GM18511 (cell line): ENCODE measurements around the gene CST1.
"Not testable (repeated sequence)": the region's sequence is repeated elsewhere in the genome, so short reads cannot be mapped to it uniquely, and the experiment has no call there.

ENCODE experiments used
- ATAC-seq: cut with Tn5 transposase; IDR thresholded peaks from one replicate; pipeline ENCODE4 v1.9.1; 2021; ENCODE audit warnings: mild to moderate bottlenecking, moderate library complexity; ENCODE audit not compliant: unreplicated experiment

CST1 gene, protein sequence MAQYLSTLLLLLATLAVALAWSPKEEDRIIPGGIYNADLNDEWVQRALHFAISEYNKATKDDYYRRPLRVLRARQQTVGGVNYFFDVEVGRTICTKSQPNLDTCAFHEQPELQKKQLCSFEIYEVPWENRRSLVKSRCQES

DNA sequence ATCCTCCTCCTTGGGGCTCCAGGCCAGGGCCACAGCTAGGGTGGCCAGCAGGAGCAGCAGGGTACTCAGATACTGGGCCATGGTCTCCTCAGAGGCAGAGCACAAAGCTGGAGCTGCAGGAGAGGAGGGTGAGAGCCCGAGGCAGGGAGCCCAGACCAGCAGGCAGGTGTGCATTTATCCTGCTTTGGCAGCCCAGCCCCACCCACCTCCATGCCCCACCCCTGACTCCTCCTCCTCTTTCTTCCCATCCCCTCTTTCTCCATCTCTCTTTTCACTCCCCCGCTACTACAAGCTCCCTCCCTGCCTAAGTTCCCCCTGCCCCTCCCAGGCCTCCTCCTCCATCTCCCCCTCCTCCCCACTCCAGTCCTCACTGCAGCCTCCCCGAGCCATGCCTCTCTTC is at the start of gene CST1:
CST1 (minus strand) TSS at position 150 of the 400 bp plus-strand sequence; CDS start at position 81, 69 bp downstream.
- ATAC-seq: not testable (repeated sequence)

DNA sequence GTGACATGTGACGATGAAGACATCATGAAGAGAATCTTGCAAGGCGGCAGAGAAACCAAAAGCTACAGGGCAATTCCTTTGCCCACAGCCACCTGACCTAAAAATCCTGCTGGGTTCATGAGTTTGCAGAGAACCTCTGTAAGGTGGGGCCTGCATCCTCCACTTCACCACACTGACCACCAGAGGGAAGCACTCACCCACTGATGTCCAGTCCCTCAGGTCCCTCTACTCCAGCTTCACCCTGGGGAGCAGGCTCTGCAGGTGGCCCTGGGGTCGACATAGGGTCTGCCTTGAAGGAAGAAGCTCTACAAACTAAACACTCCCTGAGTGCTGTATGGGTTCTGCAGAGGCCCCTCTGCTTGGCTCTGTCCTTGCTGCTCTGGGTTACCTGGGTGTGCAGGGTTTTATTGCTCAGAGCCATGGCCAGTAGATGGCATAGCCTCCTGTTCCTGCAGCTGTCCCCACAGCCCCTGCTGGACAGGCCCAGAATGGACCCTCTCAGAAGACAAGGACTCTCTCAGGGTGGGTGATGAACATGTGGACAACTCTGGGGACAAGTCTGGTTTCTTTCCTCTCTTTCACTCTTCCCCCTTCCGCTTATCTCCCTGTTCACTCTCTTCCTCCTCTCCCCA is 48.6 kb upstream of the CST1 start:
- peak; percentile 88 for ATAC-seq

DNA sequence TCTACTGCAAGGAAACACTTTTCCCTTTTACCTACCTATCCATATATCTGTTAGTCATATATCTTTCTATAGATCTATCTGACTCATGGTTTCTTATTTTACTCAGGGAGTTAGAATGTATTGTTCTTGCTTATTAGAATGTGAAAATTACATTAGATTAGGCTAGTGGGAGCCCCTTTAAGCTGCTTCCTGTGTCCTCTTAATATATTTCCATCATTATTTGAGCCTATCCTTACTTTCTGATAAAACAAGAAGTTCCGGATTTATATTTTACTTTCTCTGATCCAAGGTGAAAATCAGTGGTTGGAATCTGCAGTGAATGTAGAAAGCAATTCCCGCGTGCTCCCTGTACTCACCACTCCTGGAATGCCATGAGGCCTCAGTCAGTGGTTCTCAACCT is 44.8 kb upstream of the CST1 start:
- ATAC-seq: no peak

DNA sequence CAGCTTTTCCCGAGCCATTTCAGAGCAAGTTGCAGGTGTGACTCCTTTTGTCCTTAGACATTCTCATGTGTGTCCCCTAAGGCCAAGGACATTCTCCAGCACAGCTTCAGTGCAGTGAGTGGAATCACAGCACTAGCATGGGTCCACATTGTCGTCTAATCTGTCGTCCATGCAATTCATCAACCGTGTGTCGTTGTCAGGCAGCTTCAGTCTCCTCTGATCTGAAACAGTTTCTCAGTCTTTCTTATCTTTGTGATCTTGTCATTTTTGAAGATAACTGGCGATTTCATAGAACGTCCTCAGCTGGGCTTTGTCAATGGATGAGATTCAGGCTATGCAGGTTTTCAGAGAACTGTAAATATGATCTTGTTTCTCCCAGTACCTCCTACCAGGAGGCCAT is 44.1 kb upstream of the CST1 start:
- ATAC-seq: no peak

DNA sequence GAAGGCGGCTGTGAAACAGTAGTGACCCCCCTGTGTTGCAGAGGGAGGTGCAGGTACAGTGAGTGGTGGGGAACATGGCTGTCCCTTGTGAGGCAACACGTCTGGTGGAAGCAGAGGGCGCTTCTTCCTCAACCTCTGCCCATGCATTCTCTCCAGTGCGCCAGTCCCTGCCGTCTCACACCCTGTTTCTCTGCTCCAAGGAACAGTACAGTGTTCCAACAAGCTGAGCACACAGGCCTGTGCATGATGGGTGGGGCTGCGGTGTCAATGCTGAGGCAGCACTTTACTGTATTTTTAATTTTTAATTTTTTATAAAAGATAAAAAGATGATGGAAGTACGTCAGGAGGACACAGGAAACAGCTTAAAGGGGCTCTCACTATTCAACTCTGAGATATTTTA is 43.3 kb upstream of the CST1 start:
- no peak for ATAC-seq

DNA sequence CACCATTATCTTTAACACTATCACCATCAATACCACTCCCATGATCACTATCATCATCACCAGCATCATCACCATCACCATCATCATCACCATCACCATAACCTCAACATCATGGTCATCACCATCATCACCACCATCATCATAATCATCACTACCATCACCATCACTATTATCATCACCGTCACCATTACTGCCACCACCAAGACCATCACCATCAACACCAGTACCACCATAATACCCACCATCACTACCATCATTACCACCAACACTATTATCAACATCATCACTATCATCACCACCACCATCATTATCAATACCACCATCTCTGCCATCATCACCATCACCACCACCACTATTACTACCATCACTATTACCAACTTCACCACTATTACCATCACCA is 32.7 kb upstream of the CST1 start:
- ATAC-seq: no peak

DNA sequence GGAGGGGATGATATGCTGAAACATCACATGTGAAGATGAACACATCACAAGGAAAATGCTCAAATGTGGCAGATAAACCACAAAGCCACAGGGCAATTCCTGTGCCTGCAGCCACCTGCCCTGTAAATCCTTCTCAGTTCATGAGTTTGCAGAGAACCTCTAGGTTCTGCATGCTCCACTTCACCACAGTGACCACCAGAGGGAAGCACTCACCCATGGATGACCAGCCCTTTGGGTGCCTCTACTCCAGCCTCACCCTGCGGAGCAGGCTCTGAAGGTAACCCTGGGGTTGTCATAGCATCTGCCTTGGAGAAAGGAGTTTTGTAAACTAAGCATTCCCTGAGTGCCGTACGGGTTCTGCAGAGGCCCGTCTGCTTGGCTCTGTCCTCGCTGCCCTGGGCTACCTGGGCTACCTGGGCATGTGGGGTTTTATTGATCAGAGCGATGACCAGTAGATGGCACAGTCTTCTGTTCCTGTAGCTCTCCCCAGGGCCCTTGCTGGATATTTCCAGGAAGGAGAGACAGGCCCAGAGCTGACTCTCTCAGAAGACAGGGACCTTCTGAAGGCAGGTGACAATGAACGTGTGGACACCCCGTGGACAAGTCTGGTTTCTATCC is 31.7 kb upstream of the CST1 start:
- ATAC-seq: peak; percentile 68

DNA sequence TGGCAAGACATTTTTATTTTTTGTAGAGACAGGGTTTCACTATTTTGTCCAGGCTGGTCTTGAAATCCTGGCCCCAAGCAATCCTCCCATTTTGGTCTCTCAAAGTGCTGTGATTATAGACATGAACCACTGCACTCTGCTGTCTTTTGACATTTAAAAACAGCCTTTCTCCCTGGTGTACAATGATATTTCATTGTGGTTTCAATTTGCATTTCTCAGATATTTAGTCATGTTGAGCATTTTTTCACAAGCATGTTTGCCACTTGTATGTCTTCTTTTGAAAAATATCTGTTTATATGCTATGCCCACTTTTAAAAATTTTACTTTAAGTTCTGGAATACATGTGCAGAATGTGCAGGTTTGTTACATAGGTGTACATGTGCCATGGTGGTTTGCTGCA is 27.9 kb upstream of the CST1 start:
- ATAC-seq: not testable (repeated sequence)

DNA sequence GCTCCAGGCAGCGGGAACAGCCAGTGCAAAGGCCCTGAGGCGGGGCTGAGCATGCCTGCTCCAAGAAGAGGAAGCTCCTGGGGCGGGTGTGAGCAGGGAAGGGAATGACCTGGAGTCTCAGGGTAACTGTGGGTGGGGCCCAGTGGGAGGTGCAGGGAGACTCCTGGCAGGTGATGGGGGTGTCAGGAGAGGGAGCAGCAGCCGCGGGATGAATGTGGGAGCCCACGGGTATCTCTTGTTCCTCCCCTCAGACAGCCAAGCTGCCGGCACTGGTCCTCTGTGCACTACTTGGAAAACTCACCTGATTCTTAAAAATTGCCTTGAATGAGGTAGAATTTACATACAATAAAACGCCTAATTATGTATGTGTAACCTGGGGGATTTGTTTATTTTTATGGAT is 26.6 kb upstream of the CST1 start:
- not testable (repeated sequence) for ATAC-seq

DNA sequence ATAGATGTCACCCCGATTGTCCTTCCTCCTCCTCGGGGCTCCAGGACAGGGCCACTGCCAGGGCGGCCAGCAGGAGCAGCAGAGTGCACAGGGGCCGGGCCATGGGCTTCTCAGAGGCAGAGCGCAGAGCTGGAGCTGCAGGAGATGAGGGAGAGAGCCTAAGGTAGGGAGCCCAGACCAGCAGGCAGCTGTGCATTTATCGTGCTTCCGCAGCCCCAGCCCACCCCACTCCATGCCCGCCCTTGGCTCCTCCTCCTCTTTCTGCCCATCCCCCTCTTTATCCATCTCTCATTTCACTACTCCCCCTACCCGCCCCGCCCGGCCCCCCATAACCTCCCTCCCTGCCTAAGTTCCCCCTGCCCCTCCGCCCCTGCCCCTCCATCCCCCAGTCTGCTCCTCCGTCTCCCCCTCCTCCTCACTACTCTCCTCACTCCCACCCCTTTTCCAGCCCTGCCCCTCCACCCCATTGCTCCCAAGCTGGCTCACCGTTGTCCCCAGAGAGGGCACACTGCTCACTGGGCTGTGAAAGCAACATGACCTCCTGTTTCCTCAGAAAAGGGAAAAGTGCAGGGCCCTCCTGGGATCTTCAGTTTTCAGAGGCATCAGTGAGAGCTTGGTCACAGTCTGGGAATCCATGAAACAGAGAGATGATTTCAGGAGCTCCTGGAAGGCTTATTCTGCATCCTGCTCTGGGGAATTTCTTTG is 25.5 kb upstream of the CST1 start:
- ATAC-seq: no peak

DNA sequence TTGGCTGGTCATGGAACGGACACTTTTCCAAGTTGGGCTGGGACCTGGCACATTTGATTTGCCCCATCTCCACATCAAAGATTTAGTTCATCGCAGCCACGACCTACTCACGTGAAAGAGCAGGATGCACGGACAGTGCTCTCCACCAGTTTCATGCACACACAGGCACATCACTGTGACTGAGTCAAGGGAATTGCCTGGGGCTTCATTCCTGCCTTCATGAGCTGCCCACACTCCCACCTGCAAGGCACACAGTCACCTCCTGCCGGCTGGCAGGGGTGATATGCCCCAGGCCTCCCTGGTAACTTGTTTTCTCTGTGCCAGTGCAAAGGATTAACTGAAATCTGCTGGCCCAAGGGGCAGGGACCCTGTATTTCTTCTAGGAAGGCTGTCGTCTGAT is 23.3 kb upstream of the CST1 start:
- no peak for ATAC-seq

DNA sequence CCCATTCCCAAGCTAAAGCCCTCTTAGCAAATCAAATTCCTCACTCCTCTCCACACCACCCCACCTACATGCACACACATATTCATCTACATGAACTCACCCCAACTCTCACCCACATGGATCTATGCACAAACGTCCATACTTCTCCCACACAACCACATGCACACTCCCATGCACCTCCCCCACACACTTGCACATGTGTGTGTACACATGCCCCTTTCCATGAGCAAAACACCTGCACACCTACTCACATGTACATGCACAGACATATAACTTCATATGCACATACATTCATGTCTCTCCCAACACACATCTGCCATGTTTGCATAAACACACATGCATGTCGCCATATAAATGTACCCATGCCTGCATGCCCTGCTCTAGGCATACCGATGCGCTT is 22.8 kb upstream of the CST1 start:
- ATAC-seq: no peak

DNA sequence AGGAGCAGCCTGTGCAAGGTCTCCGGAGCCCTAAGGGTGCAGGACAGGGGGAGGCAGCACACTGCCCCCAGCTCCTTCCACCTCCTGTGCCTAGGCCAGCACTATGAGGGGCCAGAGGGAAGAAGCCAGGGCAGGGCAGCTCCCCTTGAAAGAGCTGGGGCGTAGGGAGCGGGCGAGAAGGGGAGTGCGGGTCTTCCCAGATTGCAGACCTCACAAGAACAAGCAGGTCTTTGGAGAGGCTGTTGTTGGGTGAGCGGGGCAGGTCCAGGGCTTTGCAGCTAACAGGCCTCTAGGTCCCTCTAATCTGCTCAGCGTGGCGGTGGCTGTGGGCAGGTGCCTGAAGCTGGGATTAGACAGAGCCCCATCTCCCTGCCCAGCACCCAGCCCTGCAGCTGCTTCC is 22.4 kb upstream of the CST1 start:
- no peak for ATAC-seq

DNA sequence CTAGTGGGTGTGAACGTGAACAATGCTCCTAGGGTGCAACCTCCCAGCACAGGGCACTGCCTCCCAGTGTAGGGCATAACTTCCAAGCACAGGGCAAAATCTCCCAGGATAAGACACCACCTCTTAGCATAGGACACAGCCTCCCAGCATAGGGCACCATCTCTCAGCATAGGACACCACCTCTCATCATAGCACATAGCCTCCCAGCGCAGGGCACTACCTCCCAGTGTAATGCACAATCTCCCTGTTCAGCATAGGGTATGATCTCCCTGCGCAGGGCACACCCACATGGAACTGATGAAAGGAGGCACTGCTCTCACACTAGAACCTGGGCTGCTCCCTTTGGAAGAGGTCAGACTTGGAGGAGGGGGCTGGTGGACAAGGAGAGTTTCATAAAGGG is 21.3 kb upstream of the CST1 start:
- ATAC-seq: no peak

DNA sequence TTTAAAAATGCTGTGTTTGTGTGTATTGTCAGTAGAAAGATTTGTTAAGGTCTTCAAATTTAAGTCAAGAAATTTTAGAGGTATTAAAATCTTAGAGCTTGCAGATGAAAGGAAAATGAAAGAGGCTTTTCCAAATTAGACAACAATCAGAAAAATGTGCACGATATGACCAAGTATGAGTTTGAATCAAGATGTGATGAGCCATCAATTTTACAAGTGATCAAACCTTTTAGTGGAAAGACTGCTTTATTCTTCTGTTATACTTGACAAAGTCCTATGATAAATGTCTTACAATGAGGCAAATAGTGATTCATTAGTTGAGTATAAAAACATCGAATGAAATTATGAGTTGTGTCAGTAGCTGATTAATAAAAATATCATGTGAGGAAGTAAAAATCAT is 19.6 kb upstream of the CST1 start:
- ATAC-seq: no peak

DNA sequence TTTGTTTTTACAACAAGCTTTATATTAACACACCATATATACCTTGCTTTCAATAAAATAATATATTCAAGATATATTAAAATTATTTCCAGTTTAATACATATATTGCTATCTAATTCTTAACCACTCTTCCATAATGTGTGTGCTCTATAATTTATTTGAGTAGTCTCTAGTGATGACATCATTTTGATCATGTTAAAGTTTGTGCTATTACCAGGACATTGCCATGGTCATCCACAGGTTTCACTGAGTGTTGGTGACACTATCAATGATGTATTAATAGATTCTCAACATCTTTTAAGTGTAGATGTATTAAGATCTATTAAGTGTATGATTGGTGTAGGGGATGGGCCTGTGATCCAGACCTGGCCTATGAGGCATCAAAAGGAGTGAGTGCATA is 17.8 kb upstream of the CST1 start:
- ATAC-seq: not testable (repeated sequence)

DNA sequence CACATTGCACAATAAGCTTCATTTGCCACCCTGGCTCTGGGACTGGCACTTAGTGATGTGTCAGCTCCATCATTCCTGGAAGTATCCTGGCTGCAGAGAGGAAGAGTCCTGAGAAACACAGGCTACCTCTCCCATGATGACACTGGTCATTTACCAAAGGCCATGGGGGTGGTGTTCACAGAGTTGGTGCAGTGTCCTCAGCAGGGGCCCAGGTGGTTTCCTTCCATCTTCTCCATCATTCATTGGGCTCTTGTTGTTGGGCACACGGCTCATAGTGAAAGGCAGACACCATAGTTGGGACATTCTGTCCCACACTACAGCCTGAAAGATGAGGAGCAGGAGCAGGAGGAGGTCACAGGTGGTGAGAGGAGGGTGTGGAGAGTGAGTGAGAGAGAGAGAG is 15.8 kb upstream of the CST1 start:
- ATAC-seq: no peak

DNA sequence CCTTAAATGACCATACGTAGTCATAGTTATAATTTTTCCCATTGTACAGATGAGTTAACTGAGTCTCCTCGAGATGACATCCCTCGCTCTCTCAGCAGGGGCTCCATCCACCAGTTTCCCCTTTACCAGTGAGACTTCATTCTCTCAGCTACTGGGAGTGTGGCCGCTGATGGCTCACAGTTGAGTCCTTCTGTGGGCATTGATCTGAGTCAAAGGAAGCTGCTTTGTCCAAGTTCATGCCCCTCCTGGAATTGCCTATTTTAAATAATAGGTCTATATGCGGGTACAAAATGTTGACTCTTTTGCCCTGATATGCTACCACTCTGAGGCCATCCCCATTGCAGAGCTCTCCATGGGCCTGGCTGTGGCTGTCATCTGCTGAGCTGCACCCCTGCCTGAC is 14.8 kb upstream of the CST1 start:
- no peak for ATAC-seq

DNA sequence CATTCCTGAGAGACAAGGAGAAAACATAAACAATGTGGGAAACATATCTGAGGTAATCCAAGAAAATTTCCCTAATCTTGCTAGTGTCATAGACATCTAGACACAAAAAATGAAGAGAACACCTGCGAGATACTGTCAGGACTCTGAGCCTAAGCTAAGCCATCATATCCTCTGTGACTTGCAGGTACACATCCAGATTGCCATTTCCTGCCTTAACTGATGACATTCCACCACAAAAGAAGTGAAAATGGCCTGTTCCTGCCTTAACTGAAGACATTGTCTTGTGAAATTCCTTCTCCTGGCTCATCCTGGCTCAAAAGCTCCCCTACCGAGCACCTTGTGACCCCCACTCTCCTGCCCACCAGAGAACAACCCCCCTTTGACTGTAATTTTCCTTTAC is 13.9 kb upstream of the CST1 start:
- ATAC-seq: not testable (repeated sequence)

DNA sequence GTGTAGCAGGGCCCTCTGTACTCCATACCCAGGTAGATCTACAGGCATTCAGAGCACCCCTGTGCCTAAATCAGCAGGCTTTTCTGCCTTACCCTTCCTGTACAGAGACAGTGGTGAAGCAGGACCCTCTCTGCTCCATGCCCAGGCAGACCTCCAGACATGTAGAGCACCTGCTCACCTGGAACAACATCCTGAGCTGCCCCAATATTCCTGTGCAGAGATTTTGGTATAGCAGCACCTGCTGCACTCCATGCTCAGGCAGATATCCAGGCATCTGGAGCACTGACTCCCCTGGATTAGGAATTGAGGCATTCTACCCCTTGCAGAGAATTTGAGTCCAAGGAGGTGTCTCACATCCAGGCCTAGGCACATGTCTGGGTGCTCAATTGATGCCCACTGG is 12.6 kb upstream of the CST1 start:
- ATAC-seq: no peak

DNA sequence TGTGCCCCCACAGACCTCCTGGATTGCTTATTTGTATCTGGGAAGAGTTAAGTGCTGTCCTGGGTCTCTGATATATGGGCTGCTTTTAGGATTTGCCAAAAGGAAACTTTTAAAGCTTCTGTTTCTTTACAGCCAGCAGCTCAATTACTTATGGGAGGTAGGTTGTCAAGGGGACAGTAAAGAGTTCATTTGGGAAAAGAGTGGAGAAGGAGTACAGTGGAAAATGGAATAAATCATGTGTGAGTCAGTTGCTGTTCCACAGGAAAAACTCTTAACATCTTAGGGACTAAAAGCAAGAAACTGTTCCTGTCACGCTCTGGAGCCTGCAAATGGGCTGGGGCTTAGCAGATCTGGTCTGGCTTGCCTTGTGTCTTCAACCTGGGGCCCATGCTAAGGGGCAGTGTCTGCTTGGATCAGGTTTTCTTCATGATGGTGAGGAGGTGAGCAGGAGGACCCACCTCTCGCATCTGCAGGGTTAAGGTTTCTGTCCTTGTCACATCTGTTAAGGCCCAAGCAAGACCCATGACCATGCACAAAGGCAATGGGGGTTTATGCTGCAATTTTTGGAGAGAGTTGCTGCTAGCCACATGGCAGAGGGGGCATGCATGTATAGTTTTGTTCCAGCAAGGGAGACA is 8.7 kb upstream of the CST1 start:
- no peak for ATAC-seq

DNA sequence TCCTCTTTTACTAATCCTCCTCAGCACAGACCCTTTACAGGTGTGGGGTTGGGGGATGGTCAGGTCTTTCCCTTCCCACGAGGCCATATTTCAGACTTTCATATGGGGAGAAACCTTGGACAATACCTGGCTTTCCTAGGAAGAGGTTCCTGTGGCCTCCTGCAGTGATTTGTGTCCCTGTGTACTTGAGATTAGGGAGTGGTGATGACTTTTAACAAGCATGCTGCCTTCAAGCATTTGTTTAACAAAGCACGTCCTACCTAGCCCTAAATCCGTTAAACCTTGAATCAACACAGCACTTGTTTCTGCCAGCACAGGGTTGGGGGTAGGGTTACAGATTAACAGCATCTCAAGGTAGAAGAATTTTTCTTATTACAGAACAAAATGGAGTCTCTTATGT is 6.1 kb upstream of the CST1 start:
- ATAC-seq: not testable (repeated sequence)
